Lung (tissue), 12 donors: Measurements from ENCODE around the gene BECN2. TPM values are rescaled to one million over a fixed set of nuclear protein-coding genes. Genes with fewer than 3 reads are reported as not detected.
"Not testable (repeated sequence)": the region's sequence is repeated elsewhere in the genome, so short reads cannot be mapped to it uniquely, and the experiment has no call there.

Experiments used
- ATAC-seq: fragments of 200-7000 bp; cut with Tn5 transposase; one replicate; pipeline ENCODE4 v1.9.1; 2020; ENCODE audit warnings: moderate number of reproducible peaks; ENCODE audit not compliant: insufficient read depth, low FRiP score
- DNase-seq, 3 donors: peaks; one replicate each; pipeline ENCODE4 v3.0.0-alpha.2; 2013 to 2017
- H3K27ac ChIP-seq, 2 donors: one replicate each; pipeline ENCODE4 v1.5.1; 2013; ENCODE audit warnings: mild to moderate bottlenecking in 2 of 2, moderate library complexity in 2 of 2, control low read depth in 1 of 2, inconsistent platforms in 1 of 2, low read depth in 1 of 2, low read length in 1 of 2
- H3K27me3 ChIP-seq, 3 donors: one replicate each; pipeline ENCODE4 v1.5.1; 2013; ENCODE audit warnings: low read length in 2 of 3; ENCODE audit not compliant: control insufficient read depth in 3 of 3, insufficient read depth in 3 of 3
- H3K36me3 ChIP-seq, 4 donors: one replicate each; pipeline ENCODE4 v1.5.1; 2013; ENCODE audit warnings: low read length in 4 of 4, mild to moderate bottlenecking in 1 of 4, moderate library complexity in 1 of 4; ENCODE audit not compliant: control insufficient read depth in 4 of 4, insufficient read depth in 4 of 4
- H3K4me1 ChIP-seq, 5 donors: one replicate each; pipeline ENCODE4 v1.5.1; 2013; ENCODE audit warnings: low read length in 5 of 5, mild to moderate bottlenecking in 2 of 5, moderate library complexity in 1 of 5; ENCODE audit not compliant: control insufficient read depth in 5 of 5, insufficient read depth in 5 of 5
- H3K4me3 ChIP-seq: one replicate; pipeline ENCODE4 v1.5.1; 2013; ENCODE audit warnings: mild to moderate bottlenecking, control low read depth, moderate library complexity
- H3K9ac ChIP-seq, 2 donors: one replicate each; pipeline ENCODE4 v1.5.1; 2013; ENCODE audit warnings: low read length in 2 of 2, control low read depth in 1 of 2; ENCODE audit not compliant: insufficient read depth in 1 of 2
- H3K9me3 ChIP-seq, 4 donors: one replicate each; pipeline ENCODE4 v1.5.1; 2013; ENCODE audit warnings: low read length in 3 of 4, mild to moderate bottlenecking in 1 of 4, moderate library complexity in 1 of 4; ENCODE audit not compliant: control insufficient read depth in 4 of 4, insufficient read depth in 3 of 4
- WGBS, 2 donors: extraction: QIAGEN DNeasy Blood & Tissue Kit; methylation state at CpG; one replicate each; pipeline ENCODE4 v1.1.7; 2013; 5-methylcytosine and 5-hydroxymethylcytosine counted together
- polyA plus RNA-seq, 2 donors: library from polyadenylated mRNA; stranded (reverse); fragments of 200-250 nt; gene quantifications; one replicate each; pipeline ENCODE4 v1.2.1, GENCODE V29; 2013
- total RNA-seq, 2 donors: library from RNA; depleted of rRNA in 1 of 2; stranded (reverse); fragments of >200 nt in 1 of 2; gene quantifications; one replicate each; pipeline ENCODE4 v1.2.1, GENCODE V29; 2014 to 2021
- TF ChIP-seq, protein P1 (sequence below): IDR thresholded peaks from 2 replicates; pipeline ENCODE4 v1.5.1; 2012; ENCODE audit warnings: mild to moderate bottlenecking; ENCODE audit errors: control extremely low read depth, extremely low read depth
- donor health status: control.
- donor health status: control.
- donor health status: Bipolar disorder and iron deficiency.
- donor health status: healthy.
- donor health status: DM: yes; HTN: yes; CAD: no.

Gene BECN2
- total and polyA plus RNA-seq, 4 donors: not detected

DNA sequence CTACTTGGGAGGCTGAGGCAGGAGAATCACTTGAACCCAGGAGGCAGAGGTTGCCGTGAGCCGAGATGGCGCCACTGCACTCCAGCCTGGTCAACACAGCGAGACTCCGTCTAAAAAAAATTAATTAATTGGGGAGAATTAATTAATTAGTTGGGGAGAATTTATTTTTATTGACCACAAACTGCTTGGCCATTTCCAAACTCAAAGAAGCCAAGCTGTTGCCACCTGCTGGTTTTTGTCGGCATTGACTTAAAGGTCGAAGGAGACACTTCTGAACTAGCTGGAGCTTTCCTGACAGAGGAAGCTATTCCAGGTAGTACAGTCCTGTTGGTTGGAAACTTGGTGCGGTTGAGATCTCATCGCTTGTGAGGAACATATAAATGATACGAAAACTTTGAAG lies 28.2 kb downstream of the BECN2 start:
- Histone ChIP-seq H3K4me3 (no peak overlapping the region), H3K27me3 (no peaks in the 10 kb centered on the region), H3K4me1 (peaks cover 0 to 11% (median 8%) of the 10 kb centered on the region in 5 donors), H3K9me3 (no peaks in the 10 kb centered on the region), H3K36me3 (no peaks in the 10 kb centered on the region), H3K27ac (no peak overlapping the region), H3K9ac (no peak overlapping the region)
- 74 to 77% methylated on average over 10 of the region's 10 CpGs for WGBS, 2 donors
- TF ChIP-seq, protein P1, sequence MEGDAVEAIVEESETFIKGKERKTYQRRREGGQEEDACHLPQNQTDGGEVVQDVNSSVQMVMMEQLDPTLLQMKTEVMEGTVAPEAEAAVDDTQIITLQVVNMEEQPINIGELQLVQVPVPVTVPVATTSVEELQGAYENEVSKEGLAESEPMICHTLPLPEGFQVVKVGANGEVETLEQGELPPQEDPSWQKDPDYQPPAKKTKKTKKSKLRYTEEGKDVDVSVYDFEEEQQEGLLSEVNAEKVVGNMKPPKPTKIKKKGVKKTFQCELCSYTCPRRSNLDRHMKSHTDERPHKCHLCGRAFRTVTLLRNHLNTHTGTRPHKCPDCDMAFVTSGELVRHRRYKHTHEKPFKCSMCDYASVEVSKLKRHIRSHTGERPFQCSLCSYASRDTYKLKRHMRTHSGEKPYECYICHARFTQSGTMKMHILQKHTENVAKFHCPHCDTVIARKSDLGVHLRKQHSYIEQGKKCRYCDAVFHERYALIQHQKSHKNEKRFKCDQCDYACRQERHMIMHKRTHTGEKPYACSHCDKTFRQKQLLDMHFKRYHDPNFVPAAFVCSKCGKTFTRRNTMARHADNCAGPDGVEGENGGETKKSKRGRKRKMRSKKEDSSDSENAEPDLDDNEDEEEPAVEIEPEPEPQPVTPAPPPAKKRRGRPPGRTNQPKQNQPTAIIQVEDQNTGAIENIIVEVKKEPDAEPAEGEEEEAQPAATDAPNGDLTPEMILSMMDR: no peak
- ATAC-seq (no peak), DNase-seq (peak in 2 of 3 donors; percentile 26 to 35)

DNA sequence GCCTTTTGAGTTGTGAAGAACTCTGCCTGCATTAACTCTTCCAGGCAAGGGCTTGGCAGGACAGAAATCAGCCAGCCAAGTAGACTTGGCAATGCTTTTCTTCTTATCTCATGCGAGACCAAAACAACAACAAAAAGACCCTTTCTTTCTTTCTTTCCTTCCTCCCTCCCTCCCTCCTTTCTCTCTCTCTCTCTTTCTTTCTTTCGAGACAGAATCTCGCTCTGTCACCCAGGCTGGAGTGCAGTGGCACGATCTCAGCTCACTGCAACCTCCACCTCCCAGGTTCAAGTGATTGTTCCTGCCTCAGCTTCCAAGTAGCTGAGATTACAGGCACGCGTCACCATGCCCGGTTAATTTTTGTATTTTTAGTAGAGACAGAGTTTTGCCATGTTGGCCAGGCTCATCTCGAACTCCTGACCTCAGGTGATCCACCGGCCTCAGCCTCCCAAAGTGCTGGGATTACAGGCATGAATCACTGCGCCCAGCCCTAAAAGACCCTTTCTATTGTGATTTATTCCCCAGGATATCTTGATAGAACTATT lies 30.9 kb downstream of the BECN2 start:
- WGBS, 2 donors: 78 to 82% methylated on average over 10 of the region's 10 CpGs
- H3K9ac ChIP-seq, H3K27me3 ChIP-seq, H3K9me3 ChIP-seq, H3K4me3 ChIP-seq, H3K36me3 ChIP-seq, ATAC-seq, H3K27ac ChIP-seq: not testable (repeated sequence)
- peak in 2 of 3 donors; percentile 49 to 58 for DNase-seq
- H3K4me1 ChIP-seq: peaks cover 0 to 11% (median 8%) of the 10 kb centered on the region in 5 donors

DNA sequence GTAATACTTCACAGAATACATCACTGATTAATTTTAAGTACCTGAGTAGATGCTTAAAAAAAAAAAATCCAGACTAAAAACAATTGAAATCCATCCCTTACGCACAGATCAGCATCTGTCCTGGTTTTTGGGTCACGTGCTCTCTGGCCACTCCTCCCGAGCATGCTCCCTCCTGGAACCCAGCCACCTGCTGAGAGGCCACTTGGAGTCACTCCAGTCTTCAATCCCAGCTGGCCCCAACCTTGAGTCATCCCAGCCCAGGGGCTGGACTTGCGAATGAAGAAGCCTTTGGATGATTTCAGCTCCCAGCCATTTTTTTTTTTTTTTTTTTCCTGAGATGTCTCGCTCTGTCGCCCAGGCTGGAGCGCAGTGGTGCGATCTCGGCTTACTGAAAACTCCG lies 32.5 kb downstream of the BECN2 start:
- TF ChIP-seq, protein P1: no peak
- H3K36me3 ChIP-seq: no peaks in the 10 kb centered on the region
- H3K27me3 ChIP-seq: no peaks in the 10 kb centered on the region
- no peak overlapping the region for H3K4me3 ChIP-seq
- 72 to 84% methylated on average over 10 of the region's 10 CpGs for WGBS, 2 donors
- no peaks in the 10 kb centered on the region for H3K9me3 ChIP-seq
- H3K27ac ChIP-seq: no peak overlapping the region
- H3K4me1 ChIP-seq: peaks cover 0 to 13% (median 8%) of the 10 kb centered on the region in 5 donors
- DNase-seq: peak; percentile 78 to 81 (median 81)
- ATAC-seq: no peak
- H3K9ac ChIP-seq: no peak overlapping the region

DNA sequence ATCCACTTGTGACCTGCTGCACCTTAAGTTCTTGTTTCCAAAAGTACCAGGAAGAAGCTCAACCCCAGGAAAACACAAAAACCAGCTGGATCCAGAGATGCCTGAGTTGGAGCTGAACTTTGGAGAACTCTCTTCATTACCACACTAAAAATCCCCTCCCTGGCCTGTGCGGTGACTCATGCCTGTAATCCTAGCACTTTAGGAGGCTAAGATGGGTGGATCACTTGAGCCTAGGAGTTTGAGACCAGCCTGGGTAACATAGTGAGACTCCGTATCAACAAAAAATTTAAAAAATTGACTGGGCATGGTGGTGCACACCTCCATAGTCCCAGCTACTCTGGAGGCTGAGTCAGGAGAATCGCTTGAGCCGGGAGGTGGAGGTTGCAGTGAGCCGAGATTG lies 35.2 kb downstream of the BECN2 start:
- no peaks in the 10 kb centered on the region for H3K9me3 ChIP-seq
- DNase-seq: no peak
- peaks cover 0 to 16% (median 8%) of the 10 kb centered on the region in 5 donors for H3K4me1 ChIP-seq
- no peaks in the 10 kb centered on the region for H3K36me3 ChIP-seq
- ATAC-seq: no peak
- no peak overlapping the region for H3K9ac ChIP-seq
- 92 to 96% methylated on average over 5 of the region's 5 CpGs for WGBS, 2 donors
- H3K27ac ChIP-seq: no peak overlapping the region
- TF ChIP-seq, protein P1: no peak
- H3K27me3 ChIP-seq: no peaks in the 10 kb centered on the region
- no peak overlapping the region for H3K4me3 ChIP-seq
